SK-MEL-5 (cell line): ENCODE results near the gene OPRM1. TPM values are rescaled to one million over a fixed set of nuclear protein-coding genes. Genes with fewer than 3 reads are reported as not detected.

Experiments used
- DNase-seq: peaks from one replicate; pipeline ENCODE4 v3.0.0-alpha.2; 2016; ENCODE audit warnings: low read depth, low spot score
- in situ Hi-C: cut with HindIII; loops from 2 replicates; pipeline ENCODE4 v1.10.0; 2016; ENCODE audit warnings: low sequenced_read_pairs, high pct_unique_total_duplicates, low pct_unique_long_range_greater_than_20kb
- polyA plus RNA-seq, 2 experiments: library from polyadenylated mRNA; depleted of rRNA; stranded (reverse); fragments of >200 nt; gene quantifications; 2 replicates each; pipeline ENCODE4 v1.2.3, GENCODE V29; 2015
- total RNA-seq: library from RNA; depleted of rRNA; stranded (reverse); fragments of >200 nt; shearing (Covaris generic); gene quantifications from 2 replicates; pipeline ENCODE4 v1.2.3, GENCODE V29; 2014; rRNA removed

OPRM1 gene
- not detected in 2 replicates for total RNA-seq
- polyA plus RNA-seq (2015; cell fraction: cytosol; rRNA removed): not detected in 2 replicates
- not detected in 2 replicates for polyA plus RNA-seq (2015; cell fraction: nucleus; rRNA removed)

DNA sequence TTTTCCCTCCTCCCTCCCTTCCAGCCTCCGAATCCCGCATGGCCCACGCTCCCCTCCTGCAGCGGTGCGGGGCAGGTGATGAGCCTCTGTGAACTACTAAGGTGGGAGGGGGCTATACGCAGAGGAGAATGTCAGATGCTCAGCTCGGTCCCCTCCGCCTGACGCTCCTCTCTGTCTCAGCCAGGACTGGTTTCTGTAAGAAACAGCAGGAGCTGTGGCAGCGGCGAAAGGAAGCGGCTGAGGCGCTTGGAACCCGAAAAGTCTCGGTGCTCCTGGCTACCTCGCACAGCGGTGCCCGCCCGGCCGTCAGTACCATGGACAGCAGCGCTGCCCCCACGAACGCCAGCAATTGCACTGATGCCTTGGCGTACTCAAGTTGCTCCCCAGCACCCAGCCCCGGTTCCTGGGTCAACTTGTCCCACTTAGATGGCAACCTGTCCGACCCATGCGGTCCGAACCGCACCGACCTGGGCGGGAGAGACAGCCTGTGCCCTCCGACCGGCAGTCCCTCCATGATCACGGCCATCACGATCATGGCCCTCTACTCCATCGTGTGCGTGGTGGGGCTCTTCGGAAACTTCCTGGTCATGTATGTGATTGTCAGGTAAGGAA, at the start of gene OPRM1:
OPRM1 (plus strand) TSS at position 10 of the 612 bp plus-strand sequence; CDS start at position 315, 305 bp downstream.
- in situ Hi-C loops: no loop called here
- peak; percentile 13 for DNase-seq

DNA sequence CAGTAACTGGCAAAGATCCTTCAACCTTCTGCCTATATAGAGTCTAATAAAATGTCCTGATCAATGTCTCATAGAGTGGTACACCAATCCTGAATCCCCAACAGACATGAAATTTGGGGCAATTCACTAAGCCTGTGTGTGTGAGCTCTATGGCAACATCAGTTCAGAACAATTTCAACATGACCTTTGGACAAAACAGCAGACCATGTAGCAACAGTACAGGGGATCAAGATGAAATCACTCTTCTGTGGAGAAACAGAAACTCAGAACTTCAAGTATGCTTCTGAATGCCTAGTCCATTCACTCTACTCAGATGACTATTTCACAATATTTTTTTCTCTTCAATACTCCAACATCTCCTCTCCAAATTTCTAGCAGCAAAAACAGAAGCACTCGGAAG, 49.1 kb upstream of the OPRM1 start:
- DNase-seq: no peak
- in situ Hi-C loops: no loop called here

DNA sequence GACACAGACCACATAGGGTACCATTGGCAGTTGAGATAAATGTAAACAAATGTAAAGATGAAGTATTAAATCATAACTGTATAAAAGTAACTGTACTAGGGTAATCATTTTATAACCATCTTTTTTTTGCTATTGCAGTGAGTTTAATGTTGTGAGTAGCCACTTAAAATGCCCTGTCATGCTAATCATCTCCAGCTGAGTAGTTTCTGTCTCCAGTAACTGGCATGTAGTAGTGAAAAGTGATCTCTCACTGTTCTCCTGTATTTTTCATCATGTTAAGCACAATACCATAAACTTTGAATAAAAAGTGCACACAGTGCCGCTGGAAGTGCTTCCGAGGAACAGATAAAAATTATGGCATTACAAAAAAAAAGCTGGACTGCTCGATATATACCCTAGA, 45.0 kb upstream of the OPRM1 start:
- in situ Hi-C loops: no loop called here
- no peak for DNase-seq

DNA sequence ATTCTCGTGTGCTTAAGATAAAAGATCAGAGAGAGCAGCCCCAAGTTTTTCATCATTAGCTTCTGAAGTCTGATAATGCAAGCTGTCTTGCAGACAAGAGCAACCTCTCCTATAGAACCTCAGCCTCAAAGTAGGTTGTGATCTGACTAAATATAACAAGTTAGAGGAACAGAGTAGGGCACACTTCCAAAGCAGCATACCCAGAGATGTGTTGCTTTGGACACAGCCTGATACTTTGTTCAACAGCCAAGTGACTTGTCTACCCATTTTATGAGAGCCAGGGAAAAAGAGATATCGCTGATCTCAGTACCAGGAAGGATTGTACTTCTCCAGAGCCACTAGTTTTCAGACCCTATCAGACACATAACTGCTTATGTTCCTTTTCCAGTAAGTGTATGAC, 44.2 kb upstream of the OPRM1 start:
- no peak for DNase-seq
- in situ Hi-C loops: no loop called here

DNA sequence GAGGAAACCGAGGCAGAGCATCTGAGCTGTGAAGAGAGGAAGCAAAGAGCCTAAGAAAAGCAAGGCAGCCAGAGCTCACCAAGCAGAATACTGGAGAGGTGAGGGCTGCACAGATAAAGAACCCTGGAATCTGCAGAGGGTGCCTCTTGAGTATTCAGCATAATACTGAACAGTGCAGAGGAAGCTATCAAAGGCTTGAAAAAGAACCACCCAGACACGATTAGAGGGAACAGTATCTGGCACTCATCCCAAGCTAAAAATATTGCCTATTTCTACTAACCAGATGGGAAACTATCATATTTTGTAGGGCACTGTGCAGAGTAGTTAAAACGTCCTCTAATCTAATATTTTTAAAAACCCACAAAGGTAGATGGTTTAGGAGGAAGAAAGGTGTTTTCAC, 41.8 kb upstream of the OPRM1 start:
- no peak for DNase-seq
- in situ Hi-C loops: no loop called here

DNA sequence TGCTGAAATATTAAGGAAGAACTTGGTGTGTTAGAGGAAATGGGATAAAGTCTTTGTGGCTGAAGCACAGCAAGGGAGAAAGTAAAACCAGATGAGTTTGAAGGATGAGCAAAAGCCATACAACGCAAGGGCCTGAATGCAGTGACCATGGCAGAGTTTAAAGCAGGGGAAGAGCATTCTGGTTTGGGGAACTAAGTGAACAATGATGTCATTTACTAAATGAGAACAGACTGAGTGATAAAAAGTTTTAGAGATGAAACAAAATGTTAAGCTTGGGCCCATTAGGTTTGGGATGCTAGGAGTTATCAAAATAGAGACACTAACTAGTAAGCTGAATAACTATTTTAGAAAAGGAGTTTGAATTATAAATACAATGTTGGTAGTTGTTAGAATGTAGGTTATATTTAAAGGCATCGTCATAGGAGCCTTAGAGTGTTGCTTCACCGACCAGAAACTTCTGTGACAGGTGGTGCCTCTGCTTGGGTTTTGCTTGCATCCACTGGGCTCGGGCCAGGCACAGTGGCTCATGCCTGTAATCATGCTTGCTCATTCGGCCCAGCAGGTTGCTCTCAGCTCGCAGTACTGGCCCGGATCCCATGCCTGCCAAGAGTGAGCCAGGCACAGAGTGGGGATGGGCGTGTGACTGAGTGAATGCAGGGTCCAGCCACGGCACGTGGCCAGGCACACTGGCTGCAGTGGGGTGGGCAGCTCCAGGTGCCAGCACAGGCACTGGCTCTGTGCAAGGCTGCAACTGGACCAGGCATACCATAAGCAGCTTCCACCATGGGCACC, 37.4 kb upstream of the OPRM1 start:
- in situ Hi-C loops: no loop called here
- DNase-seq: no peak

DNA sequence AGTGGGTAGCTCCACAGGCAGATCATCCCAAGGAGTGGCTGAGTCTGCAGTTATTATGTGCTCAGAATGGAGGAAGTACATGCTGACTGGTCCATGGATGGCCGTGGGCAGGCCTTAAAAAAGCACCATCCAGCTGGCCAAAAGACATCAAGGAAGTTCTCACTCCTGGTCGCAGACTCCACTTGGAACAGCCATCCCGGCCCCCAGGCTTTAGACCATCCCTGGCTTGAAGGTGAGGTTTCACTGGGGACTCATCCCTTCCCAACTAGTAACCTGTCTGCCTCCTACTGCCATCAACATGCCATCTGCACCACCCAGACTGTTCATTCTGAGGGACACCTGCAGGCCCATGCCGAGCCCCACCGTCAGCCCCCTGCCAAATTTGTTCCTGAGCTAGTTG, 36.1 kb upstream of the OPRM1 start:
- in situ Hi-C loops: no loop called here
- no peak for DNase-seq

DNA sequence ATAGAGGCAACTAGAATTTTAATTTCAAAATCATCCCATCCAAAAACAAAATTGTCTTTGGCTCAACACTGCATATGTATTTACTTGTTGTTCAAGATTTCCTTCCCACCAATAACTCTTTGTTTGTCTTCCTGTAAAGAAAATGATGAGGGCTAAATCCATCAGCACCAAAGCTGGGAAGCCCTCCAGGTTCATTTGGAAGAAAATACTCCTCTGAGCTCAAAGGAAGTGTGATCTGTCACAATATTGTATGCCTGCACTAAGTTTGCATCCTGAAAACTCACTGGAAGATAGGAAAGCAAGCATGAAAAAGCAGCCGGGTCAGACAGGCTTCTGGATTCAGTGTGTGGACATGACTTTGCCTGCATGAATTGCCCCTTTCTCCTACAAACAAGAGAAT, 28.7 kb upstream of the OPRM1 start:
- no peak for DNase-seq
- in situ Hi-C loops: no loop called here

DNA sequence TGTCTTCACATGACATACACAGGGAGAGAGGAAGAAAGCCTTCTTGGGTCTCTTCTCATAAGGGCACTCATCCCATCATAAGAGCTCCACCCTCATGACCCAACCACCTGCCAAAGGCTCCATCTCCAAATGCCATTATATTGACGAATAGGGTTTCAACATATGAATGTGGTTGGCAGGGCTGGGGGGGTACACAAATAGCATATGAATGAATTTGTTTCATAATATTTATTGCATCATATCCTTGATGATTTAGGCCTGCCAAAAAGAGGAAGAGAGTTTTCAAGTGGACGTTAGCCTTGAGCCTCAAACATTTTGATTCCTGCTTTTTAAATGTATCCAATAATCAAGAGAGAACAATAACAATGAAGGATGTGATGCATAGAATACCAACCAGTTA, 26.2 kb upstream of the OPRM1 start:
- in situ Hi-C loops: no loop called here
- DNase-seq: no peak

DNA sequence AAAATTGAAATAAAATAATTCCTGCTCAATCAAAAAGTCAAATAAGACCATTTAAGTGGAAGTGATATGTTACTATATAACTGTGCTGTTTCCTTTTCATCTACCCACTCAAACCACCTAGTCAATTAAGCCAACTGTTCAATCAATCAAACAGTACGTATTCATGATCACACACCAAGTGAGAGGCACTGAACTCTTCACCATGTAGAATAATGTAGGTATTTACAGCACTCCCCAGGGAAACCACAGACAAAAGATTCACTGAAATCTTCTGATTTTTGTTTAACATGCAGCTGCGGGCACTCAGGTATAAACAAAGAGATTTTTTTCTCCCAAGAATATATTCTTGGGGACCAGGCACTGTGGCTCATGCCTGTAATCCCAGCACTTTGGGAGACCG, 21.3 kb upstream of the OPRM1 start:
- DNase-seq: no peak
- in situ Hi-C loops: no loop called here

DNA sequence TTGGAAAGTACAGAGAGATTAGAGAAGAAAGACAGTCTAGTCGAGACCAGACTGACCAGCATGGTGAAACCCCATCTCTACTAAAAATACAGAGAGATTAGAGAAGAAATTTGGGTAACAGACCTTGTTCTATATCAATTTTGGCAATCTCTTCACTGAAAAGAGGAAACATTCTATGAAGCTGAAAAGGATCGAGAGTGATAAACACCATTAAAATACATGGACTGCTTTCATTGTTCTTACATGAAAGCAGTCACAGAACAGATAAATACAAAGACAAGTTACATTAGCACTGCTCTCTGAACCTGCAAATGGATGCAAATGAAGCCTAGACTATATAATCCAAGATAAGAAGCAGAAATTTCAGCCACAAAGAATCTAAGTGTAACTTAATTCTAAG, 8.4 kb upstream of the OPRM1 start:
- in situ Hi-C loops: no loop called here
- DNase-seq: no peak

DNA sequence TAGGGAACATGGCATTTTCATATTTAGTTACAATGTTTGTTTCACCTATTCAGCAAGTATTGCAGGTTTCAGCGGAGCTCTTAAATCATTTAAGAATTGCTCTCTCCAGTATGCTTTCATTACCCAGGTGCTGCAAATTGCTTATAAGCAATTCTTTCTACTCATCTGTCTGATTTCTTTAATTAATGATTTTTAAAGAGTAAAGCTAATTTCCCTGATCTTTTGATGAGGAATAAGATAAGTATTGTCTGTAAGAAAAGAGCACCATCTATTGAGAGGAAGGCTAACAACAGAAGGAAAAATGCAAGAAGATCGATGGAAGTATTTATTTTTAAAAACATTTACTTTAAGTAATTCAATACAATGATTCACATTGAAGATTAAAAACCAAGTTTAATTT, 2.0 kb downstream of the OPRM1 start:
- no peak for DNase-seq
- in situ Hi-C loops: no loop called here

DNA sequence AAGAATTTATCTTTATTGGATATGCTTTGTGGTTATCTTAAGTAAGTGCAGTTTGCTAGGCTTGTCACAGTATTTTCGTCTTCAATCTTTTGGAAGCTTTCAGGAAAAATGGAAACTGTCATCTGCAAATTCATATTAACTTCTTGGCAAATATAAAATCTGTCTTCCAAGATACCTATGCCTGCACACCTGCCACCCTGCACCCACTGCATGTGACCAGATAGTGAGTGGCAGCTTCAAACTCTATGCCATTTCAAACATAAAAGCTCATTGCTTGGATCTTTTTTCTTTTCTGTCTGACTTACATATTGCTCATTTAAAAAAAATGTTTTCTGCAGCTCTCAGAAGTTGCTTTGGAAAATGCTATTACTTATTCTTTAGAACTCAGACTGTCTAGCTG, 14.1 kb downstream of the OPRM1 start:
- DNase-seq: no peak
- in situ Hi-C loops: no loop called here

DNA sequence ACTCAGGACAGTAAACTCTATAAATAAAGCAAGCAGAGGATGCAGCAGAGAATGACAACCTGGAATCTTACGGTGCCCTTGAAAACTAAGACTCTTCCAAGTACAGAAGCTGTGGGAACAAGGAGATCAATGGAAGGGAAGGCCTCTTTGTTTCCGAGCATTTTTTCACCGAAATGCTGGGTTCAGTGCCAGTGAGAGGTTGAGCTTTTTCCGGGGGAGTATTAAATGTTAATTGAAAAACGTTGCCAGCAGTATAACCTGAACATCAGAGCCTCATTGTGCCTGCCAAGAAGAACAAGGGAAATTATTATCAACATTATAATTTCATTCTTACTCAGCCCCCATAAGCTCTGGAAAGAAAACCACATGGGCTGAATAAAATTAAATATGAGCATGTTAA, 17.5 kb downstream of the OPRM1 start:
- in situ Hi-C loops: no loop called here
- DNase-seq: no peak

DNA sequence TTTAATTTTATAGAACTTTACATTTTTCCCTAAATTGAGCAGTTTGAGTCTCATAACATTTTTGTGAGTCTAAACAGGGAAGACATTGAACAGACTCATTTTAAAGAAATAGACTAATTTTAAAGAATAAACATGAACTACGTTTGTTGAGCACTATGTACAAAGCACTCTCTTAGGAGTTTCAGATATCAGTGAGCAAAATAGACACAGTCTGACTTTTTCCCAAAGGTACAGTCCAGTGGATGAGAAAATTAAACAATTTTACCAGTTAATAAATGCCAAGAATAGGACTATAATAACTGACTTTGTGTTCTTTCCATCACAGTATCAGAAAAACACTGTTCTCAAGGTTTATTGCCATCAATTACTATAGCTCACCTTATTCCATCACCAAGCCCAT, 18.1 kb downstream of the OPRM1 start:
- in situ Hi-C loops: no loop called here
- no peak for DNase-seq

DNA sequence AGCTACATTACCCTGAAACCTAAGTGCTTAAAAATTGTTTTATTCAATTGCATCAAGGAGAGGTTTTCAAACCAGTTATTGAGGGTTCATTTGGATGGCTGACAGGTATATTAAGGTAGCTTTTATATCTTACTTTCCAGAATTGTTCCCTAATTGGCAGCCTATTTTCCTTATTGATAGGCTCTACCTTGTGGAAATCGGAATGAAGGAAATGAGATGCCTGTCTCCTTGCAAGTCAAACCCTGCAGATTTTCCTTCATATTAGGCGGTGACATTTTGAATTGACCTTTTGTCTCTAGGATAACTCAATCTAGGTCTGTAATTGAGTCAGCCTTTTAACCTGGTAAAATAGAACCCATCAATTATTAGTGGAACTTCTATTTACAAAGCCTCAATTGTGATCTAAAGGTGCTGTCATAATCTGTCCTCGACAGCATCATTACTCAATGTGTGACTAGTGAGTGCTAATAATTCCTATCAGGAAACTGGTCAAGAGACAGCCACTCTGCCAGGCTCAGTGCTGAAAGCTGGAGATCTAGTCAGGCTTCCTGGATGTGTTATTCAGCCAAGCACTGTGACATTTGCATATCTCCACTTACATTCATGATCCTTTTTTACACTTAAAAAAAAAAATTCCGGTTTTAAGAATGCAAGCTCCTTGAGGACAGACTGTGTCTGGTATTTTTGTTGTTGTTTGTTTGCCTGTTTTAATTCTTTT, 20.1 kb downstream of the OPRM1 start:
- in situ Hi-C loops: no loop called here
- no peak for DNase-seq

DNA sequence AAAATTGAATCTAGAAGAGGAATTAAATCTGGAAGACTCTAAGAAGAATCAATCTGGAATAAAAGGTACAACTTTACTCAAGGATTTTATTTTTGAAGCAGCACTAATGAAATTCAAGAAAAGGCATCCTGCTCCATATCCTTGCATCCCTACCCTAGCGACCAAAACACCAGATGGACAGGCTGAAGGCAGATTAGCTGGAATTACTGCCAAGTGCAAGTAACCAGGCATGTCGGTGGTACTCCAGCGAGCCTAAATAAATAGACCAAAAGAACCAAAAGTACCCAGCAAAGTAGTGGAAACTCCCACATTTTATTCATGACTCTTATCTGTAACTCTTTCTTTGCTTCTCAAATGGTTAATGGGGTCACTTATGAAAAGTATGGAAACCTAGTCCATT, 21.0 kb downstream of the OPRM1 start:
- in situ Hi-C loops: no loop called here
- DNase-seq: no peak

DNA sequence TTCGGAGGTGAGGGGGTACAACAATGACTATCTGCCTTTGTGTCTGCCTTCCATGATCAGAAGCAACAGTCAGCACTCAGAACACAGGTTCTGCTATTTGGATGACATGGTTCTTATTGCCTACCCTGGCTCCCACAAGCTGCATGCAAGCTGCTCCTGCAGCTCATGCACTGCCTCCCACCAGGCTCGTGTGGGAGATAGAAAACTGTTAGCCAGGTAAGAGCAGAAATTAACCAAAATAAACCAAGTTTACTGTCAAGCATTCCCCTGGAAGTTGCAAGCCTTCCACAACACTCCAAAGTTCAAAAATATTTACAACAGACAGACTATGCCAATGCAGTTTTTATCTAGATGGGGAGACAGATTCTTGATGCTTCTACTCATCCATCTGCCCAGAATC, 31.0 kb downstream of the OPRM1 start:
- in situ Hi-C loops: no loop called here

DNA sequence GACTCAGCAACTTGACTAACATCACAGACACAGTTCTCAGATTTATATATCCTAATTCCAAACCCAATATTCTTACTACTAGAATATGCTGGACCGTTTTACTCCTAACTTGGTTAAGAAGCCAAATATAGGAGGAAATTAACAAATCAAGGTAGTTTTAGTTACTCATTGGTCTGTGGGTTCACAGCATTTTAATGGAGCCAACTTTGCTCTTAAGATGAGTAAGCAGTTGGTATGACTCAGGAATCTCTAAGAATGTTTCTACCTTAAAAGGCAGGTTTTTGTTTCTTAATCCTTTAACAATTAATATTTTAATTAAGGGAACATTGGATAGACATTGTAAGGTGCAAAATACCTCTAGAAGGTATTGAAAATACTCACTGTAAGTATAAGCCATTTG, 31.6 kb downstream of the OPRM1 start:
- in situ Hi-C loops: no loop called here
- DNase-seq: no peak

More for the DNA sequence above, 31.0 kb downstream of the OPRM1 start:
- no peak for DNase-seq
